Limb (tissue), 2 donors: ENCODE data around the gene PRSS53.
A peak's percentile ranks its signal among the peaks of the same experiment; 100 is the strongest.
"Not testable (repeated sequence)": the region's sequence is repeated elsewhere in the genome, so short reads cannot be mapped to it uniquely, and the experiment has no call there.

Experiments
- DNase-seq, 2 donors: peaks; one replicate each; pipeline ENCODE4 v3.0.0-alpha.2; 2016; ENCODE audit errors: extremely low spot score in 2 of 2

PRSS53 gene

GRCh38 chr16:31118223-31119155 is 29.7 kb upstream of the PRSS53 start:
- no peak for DNase-seq

DNA sequence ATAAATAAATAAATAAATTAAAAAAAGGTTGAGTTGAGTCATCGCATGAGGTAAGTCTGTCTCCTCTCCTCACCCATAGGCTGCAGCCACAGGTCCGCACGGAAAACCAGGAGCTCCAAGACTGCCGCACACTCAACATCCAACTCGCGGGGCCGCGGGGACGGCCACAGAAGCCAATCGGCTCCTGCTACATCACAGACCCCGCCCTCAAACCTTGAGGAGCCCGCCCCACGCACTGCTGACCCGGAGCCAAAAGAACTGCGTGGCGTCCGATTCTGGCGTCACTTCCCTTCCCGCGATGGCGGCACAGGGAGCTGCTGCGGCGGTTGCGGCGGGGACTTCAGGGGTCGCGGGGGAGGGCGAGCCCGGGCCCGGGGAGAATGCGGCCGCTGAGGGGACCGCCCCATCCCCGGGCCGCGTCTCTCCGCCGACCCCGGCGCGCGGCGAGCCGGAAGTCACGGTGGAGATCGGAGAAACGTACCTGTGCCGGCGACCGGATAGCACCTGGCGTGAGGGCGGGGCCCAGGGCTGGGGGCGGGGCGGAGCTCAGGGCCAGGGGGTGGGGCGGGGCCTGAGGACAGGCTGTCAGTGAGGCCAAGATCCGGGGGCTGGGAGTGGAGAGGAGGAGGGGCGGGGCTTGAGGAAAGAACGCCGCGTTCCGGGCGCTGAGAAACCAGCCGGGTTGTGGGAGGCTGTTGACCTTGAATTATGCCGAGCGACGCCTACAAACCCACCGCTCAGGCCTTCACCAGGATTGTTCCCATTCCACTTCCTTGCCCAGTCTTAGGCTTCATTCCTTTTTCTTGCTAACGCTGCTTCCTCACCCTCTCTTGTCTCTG is 28.9 kb upstream of the PRSS53 start, which contains the start of gene KAT8:
Gene KAT8 (plus strand): TSS at position 281 of the 839 bp plus-strand sequence. CDS start 18 bp downstream, at position 299.
- peak; percentile 99 for DNase-seq

DNA sequence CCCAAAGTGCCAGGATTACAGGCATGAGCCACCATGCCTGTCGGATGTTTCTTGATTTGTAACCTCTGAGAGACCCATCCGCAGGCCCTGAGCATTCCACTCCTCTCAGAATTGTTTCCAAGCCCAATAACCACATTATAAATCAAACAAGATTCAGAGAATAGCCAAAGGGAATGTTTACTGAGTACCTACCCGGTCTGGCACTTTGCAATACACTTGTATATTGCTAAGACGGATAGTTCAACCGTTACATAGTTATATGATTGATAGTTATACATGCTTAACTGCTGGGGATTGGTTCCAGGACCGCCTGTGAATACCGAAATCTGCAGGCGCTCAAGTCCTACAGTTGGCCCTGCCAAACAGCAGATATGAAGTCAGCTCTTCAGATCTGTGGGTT is 25.7 kb upstream of the PRSS53 start:
- DNase-seq: no peak

DNA sequence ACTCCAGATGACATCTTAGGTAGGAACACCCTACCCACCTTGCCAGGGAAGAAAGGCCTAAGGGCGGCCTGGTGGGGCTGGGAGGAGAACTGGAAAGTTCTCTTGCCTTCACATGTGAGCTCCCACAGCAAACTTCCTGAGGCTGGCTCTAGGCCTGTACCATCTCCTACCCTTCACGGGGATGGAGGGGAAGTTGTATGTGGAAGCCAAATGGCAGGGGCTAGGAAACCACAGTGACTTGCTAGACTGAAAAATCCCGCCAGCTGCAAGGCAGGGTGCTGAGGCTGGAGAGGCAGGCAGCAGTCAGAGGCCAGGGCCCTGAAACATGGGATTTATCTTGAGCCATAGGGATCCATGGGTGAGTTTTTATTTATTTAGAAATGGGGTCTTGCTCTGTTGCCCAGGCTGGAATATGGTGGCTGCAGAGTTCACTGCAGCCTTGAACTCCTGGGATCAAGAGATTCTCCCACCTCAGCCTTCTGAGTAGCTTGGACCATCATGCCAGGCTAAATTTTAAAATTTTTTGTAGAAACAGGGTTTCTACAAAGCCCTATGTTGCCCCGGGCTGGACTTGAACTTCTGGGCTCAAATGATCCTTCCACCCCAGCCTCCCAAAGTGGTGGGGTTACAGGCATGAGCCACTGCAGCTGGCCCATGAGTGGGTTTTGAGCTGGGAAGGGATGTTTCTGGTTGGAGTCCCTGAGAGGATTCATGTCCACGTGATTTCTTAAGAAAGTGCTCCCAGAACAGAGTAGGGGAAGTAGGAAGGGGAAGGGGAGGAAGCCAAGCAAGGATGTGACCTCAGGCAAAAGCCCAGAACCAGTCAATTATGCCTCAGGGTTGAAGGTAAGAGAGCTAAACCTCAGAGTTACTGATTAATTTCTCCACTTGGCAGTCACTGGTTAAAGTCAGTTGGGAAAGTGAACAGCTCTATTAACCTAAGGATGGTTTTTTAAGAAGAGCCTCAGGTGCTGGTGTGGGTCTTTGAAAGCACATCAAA is 24.7 kb upstream of the PRSS53 start:
- DNase-seq: no peak

DNA sequence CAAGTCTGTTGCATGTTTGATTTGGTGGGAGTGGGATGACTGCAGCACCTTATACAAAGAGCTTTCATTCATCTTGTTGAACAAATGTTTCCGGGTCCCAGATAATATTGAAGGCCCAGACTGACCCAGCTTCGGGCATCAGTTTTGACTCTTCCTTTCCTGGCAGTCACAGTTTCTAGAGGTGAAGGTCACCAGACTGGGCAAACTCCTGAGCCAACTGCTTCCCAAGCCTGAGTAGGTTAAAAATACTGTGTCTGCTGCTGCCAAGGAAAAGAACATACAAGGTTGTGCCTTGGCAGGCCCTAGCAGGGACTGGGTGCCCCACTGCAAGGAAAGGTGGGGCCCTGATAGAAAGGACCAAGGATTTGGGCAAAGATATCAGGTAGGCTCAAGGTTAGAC is 24.0 kb upstream of the PRSS53 start:
- DNase-seq: no peak

DNA sequence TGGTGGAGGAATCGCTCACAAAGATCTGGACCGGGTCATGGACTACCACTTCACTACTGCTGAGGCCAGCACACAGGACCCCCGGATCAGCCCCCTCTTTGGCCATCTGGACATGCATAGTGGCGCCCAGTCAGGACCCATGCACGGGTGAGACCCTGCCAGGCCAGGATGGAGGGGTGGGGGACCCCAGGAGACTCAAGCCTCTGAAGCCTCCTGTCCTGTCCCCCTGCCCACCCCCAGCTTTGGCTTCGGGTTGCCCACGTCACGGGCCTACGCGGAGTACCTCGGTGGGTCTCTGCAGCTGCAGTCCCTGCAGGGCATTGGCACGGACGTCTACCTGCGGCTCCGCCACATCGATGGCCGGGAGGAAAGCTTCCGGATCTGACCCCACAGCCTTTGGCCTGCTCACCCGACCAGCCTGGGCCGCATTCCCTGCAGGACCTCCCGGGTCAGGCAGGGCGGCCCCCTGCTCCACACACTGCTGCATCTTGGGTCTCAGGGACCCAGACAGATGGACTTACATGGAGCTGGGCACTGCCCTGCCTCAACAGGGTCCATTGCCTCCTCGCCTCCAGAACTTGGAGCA is 23.2 kb upstream of the PRSS53 start:
- DNase-seq: no peak

- no peak for DNase-seq
Observed at GRCh38 chr16:31110106-31111034, 21.6 kb upstream of the PRSS53 start.

- no peak for DNase-seq
Observed at GRCh38 chr16:31109622-31110021, 20.9 kb upstream of the PRSS53 start.

GRCh38 chr16:31108794-31109558 is 20.2 kb upstream of the PRSS53 start:
- no peak for DNase-seq

- DNase-seq: peak; percentile 65 to 85
Observed at GRCh38 chr16:31108035-31108793, 19.5 kb upstream of the PRSS53 start, which contains the start of gene BCKDK. Gene BCKDK (plus strand): TSS chr16:31108386. CDS start chr16:31109224, 838 bp downstream.

GRCh38 chr16:31107465-31107867 is 18.7 kb upstream of the PRSS53 start:
- no peak for DNase-seq

- DNase-seq: no peak
Observed at GRCh38 chr16:31106509-31107464, 18.0 kb upstream of the PRSS53 start.

GRCh38 chr16:31105677-31106213 is 17.0 kb upstream of the PRSS53 start:
- peak; percentile 36 to 86 for DNase-seq

DNA sequence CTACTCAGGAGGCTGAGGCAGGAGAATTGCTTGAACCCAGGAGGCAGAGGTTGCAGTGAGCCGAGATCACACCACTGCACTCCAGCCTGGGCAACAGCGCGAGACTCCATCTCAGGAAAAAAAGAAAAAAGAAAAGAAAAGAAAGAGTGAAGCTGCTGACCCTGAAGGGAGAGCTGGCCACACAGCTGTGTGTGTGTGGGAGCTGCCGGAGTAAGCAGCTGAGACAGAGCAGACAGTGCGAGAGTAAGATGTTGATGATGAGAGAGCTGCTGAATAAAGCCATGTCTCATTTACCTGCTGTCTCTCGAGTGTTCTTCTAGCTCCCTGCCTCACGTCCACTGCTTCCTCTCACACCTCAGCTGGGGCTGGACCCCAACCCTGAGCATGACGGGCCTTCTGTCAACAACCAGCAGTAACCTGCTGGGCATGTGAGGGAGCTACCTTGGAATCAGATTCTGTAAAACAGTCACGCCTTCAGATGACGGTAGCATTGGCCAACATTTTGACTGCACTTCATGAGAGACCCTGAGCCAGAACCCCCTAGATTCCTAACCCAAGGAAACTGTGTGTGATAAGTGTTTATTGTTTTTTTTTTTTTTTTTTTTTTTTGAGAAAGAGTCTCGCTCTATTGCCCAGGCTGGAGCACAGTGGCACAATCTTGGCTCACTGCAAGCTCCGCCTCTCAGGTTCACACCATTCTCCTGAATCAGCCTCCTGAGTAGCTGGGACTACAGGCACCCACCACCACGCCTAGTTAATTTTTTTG is 12.3 kb upstream of the PRSS53 start:
- not testable (repeated sequence) for DNase-seq

DNA sequence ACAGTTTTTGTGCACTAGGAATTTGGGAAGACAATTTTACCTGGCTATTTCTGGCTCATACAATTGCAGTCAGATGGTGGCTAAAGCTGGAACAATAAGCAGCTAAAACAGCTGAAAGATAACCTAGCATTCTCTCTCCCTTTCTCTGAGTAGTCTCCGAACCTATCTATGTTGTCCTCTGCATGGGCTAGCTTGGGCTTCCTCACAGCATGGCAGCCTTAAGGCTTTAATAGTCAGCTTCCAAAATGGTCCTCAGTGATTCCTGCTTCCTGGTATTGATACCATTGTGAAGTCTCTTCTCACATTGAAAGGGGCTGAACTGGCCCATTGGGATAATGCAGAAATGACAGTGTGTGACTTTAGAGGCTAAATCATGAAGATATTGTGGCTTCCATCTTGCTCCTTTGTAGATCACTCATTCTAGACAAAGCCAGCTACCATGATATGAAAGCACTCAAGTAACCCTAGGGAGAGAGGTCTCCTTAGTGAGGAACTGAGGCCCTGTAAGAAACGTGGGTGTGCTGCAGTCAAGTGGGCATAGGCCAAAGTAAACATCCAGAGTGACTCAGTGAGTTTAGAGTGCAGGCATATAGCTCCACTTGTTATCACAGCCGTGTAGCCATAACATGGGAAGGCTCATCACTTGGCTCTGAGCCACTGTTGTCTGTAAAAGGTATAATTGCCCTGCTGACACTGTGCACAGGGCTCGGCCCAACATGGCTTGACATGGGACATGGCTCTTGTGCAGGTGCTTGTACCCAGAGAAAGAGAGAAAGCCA is 11.3 kb upstream of the PRSS53 start:
- DNase-seq: no peak
